Epithelial cell of esophagus (primary cell): Measurements from ENCODE around the gene CLDN6.

ENCODE experiments used
- DNase-seq: peaks from one replicate; pipeline ENCODE4 v3.0.0; 2010; ENCODE audit warnings: low read depth
- H3K4me3 ChIP-seq: 2 replicates; pipeline ENCODE4 v1.5.1; 2011; ENCODE audit warnings: mild to moderate bottlenecking, low read length, control low read depth
- TF ChIP-seq, protein P1 (sequence below): IDR thresholded peaks from 2 replicates; pipeline ENCODE4 v1.5.1; 2011; ENCODE audit warnings: low read depth, mild to moderate bottlenecking, low read length, control low read depth, inconsistent platforms; ENCODE audit not compliant: insufficient read depth; ENCODE audit errors: missing control alignments

The CLDN6 gene

DNA sequence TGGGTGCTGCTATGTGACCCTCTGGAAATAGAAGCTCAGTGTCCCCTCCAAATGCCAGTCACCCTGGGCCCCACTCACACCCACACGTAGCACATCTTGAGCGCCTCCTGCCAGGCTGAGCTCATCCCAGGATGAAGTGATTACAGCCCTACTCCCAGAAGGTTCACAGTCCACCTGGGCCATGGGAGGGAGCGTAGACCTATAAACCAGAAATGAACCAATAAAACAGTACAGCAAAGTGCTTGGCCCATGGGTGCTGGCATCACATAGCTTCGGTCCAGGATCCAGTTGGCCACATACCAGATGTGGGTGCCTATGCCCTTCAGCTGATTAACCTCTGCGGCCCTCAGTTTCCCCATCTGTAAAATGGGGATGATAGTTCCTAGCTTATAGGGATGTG lies 20.9 kb upstream of the CLDN6 start:
- no peak for DNase-seq
- TF ChIP-seq, protein P1, sequence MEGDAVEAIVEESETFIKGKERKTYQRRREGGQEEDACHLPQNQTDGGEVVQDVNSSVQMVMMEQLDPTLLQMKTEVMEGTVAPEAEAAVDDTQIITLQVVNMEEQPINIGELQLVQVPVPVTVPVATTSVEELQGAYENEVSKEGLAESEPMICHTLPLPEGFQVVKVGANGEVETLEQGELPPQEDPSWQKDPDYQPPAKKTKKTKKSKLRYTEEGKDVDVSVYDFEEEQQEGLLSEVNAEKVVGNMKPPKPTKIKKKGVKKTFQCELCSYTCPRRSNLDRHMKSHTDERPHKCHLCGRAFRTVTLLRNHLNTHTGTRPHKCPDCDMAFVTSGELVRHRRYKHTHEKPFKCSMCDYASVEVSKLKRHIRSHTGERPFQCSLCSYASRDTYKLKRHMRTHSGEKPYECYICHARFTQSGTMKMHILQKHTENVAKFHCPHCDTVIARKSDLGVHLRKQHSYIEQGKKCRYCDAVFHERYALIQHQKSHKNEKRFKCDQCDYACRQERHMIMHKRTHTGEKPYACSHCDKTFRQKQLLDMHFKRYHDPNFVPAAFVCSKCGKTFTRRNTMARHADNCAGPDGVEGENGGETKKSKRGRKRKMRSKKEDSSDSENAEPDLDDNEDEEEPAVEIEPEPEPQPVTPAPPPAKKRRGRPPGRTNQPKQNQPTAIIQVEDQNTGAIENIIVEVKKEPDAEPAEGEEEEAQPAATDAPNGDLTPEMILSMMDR = no peak
- no peak overlapping the region for H3K4me3 ChIP-seq

DNA sequence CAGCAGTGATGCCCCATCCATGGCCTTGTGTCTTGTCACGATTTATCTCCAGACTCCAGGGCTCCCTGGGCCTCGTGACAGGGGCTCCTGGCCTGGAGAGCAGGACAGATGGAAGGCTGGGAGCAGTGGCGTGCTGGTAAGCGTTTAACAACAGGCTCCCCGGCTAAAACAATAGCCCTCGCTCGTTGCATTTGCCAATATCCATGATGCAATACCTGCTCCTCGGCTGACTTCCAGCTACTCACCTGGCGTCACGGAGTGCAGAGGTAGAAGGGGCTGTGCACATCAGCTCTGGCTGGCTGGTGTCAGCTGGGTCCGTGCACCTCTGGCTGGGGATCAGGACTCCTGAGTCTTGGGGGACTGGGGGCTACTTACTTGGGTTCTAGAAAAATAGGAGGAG lies 20.3 kb upstream of the CLDN6 start:
- DNase-seq = peak; percentile 90
- TF ChIP-seq, protein P1 = no peak
- no peak overlapping the region for H3K4me3 ChIP-seq

DNA sequence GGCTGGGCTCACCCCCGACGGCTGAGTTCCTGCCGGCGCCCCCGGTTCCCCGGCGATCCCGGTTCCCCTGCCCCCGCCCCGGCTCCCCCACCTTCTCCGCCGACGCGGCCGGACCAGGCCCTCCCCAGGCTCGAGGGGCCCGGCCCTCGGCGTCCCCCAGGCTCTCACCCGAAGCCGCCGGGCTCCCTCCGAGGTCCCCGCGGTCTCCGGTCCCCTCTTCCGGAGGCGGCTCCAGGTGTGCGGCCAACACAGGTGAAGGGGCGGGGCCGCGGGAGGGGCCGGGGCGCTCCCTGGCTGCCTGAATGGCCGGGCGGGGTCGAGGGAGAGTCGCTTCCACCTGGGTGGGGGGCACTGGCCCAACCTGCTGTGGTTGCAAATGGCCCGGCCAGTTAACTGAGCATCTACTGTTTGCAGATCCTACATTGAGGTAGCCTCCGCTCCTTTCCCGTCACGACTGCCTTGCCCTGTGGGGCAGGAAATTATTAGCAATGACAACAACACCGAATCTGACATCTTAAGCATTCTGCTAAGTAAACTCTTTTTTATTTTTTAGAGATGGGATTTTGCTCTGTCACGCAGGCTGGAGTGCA lies 18.8 kb upstream of the CLDN6 start, which contains the start of gene BICDL2:
Gene BICDL2 (minus strand): TSS at position 219 of the 590 bp plus-strand sequence. CDS start 1,448 bp downstream, outside the sequence.
- TF ChIP-seq, protein P1 = no peak
- no peak for DNase-seq
- peak within 1 kb of the TSS; percentile 61 for H3K4me3 ChIP-seq

DNA sequence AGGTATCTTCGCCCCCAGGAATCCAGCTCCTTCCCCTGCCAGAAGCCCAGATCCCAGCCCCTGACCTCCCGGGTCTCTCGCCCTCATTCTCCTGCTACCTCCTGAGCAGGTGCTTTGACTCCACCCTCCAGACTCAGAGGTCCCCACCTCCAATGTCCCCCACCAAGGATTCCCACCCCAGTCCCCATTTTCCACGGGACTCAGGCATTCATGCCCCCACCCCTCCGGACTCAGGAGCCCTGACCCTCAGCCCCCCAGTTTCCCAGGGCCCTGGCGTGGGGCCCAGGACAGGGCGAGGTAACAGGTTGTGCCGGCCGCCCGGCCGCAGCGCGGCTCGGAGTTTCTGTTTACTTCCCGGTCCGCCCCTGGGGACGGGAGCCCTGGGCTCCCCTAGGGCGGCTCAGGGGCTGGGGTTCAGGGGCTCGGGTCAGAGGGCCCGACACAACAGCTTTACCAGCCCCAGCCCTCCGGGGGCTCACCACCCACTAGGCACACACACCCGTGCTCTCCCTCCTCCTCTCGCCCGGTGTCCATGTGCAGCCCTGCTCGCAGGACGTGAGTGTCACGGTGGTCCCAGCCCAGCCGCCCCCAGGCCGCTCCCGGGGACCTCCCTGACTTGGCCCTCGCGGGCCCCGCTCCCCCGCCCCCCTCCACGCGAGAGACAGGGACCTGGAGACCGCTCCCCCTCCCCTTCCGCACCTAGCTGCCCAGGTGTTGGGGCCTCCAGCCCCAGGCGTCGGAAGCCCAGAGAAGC lies 18.2 kb upstream of the CLDN6 start:
- peak overlapping the region; percentile 61 for H3K4me3 ChIP-seq
- TF ChIP-seq, protein P1 = no peak
- no peak for DNase-seq

DNA sequence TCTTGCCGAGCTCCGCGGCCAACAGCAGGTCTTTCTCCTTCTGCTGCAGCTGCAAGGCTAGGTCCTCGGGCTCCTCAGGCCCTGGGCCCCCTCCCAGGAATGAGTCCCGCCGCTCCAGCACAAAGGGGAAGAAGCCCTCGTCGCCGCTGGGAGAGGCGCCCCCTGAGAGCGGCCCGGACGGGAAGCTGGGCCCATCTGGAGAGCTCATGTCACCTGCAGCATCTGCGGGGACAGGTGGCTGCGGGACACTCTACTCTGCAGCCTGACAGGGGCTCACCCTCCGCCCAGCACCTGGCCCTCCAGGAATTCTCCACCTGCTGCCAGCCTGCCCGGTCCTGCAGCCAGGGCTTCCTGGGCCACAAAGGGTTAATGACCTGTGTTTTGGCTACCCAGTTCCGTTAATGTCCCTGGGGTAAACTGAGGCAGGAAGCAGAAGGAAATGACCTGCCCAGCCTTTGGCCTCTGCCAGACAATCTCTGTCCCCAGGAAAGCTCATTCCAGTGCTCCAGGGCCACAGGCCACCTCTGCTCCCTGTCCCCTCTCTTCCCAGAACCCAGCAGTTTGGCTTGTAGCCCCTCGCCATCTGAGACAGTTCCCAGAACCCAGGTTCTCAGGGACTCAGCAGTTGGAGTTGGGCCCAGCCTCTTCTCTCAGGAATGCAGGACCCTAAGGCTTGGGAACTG lies 17.4 kb upstream of the CLDN6 start:
- TF ChIP-seq, protein P1 = no peak
- no peak for DNase-seq
- peak overlapping the region; percentile 61 for H3K4me3 ChIP-seq

DNA sequence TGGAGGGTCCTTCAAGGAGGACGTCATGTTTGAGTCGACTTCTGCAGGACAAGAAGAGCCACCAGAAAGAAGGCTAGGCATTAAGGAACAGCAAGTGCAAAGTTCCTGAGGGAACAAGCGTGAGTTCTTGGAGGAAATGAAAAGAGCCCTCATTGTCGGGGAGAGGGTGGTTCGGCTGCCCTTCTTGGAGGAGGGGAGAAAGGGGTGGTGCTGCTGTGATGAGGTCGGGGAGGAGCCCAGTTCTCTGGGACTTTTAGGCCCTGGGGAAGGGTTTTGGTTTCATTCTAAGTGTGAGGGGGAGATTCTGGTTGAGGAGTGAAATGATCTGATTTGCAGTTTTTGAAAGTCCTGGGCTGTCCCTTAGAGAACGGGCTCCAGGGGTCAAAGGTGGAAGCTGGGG lies 14.6 kb upstream of the CLDN6 start:
- DNase-seq = no peak
- TF ChIP-seq, protein P1 = no peak
- no peak overlapping the region for H3K4me3 ChIP-seq
